HG03378 (cell line): ENCODE results near the gene TMEM252.

Source experiments
- ATAC-seq: cut with Tn5 transposase; IDR thresholded peaks from one replicate; pipeline ENCODE4 v1.9.1; 2021; ENCODE audit warnings: mild to moderate bottlenecking, moderate library complexity; ENCODE audit not compliant: unreplicated experiment

The TMEM252 gene

DNA sequence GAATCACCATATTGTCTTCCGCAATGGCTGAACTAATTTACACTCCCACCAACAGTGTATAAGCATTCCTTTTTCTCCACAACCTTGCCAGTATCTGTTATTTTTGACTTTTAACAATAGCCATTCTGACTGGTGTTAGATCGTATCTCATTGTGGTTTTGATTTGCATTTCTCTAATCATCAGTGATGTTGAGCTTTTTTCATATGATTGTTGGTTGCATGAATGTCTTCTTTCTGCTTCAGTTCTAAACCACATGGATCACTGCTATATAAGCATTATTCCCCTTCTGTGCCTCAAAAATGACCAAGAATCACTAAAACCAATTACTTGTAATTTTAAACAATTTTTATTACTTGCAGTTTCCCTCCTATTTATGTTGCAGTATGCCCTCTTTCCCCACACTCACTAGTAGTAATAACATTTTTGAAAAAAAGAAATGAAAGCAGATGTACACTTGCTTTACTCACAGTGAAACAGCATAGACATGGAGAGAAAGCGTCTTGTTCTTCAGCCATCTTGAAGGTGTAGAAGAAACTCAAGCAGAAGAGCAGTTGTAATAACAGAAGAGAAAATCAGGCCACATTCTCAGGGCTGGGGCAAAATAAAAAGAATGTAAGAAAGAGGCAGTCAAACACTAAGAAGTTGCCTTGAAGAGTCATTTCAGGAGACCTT is 4.5 kb upstream of the TMEM252 start:
- ATAC-seq = peak; percentile 46

GRCh38 chr9:68541568-68541967 is 885 bp upstream of the TMEM252 start:
- ATAC-seq = no peak

DNA sequence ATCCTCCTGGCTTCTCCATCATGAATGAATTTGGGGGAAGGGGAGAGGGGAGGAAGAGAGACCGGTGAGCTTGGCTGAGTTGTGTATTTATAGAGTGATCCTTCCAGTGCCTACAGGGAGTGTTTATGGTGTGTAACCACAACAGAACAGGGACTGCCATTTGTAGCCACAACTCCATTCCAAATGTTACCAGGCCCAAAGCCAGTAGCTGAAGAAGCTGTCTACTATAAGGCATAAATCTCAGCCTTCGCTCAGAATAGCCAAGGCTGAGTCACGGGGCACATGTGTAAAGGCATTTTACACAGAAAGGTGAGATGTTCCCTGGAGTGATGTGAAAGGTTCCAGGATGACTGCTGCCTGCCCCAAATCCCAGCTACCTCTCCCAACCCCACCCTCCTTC is 2.5 kb downstream of the TMEM252 start:
- ATAC-seq = no peak

DNA sequence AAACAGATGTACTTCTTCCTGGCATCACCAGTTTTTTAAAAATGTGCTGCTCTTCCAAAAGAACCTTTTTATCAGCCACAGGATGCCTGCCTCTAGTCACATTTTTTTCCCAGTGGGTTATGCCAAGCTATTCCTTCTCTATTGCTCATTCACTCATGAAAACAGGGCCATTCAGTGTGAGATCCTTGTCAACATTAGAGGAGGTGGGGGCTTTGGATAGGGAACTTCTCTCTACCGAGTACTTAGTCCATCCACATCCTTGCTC is 3.1 kb downstream of the TMEM252 start:
- ATAC-seq = no peak

DNA sequence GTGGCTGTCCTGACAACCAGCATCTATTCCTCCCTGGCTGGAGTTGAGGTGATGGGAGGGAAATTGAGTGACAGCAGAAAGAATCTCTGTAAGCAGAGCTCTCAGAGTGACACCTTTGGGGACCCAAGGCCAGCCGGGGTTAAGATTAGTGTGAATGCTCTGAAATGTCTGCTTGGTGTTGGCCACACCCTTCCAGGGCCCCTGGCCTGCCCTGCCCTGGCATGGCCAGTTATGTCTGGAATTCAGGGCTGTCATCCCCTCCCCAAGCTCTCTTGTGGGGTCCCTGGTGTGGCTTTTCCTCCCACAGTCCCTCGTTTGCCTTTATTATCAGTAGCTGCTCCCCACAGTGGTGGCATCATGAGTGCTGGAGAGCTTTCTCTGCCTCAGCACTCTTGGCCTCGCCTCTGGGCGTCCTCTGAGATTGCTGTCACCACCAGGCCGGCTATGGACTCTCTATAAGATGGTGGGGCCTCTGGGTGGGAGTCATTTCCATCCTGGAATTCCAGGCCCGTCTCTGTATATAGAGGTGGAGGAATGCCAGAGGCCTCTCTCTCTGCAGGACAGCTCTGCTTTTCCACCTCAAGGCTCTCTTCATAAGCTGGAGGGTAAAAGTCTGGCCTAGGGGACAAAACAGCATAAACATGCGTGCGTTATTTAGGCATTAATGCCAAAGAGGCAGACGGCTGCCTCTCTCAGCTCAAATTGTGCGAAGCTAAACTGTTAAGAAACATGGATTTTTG is 3.6 kb downstream of the TMEM252 start:
- ATAC-seq = no peak

DNA sequence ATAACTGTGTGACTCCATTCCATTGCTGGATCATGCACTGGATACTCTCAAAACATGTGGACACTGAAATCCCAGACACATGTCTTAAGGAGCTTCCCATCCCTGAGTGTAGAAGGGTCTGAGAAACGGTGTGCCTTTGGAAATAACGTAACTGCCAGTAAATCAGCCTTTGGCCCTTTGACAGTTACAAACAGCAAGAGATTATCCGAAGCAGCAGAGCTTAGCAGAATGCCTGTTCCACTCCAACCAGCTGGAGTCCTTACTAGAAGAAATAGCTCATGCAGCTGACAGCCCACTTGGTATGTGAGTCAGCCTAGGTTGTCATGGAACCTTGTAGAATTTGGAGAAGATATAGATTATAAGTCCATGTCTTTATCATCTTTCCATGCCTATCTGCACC is 7.0 kb downstream of the TMEM252 start:
- ATAC-seq = no peak

DNA sequence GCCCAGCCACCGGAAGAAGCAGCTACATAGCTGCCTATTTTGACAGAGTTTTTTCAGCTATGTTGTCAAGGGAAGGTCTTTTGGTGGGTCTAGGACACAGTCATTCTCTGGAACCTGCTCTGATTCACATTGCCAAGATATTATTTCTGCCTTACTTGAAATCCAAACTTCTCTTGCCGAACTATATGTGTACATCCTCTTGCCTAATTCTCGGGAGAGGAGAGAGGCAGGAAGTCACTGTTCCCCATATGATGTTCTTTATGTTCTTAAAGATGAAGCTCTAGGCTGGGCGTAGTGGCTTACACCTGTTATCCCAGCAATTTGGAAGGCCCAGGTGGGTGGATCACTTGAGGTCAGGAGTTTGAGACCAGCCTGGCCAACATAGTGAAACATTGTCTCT is 8.6 kb downstream of the TMEM252 start:
- no peak for ATAC-seq

- no peak for ATAC-seq
These were observed 10.1 kb downstream of the TMEM252 start for GRCh38 chr9:68530618-68531017.

- no peak for ATAC-seq
These were observed 17.2 kb downstream of the TMEM252 start for GRCh38 chr9:68523367-68523936.

GRCh38 chr9:68522954-68523353 is 17.7 kb downstream of the TMEM252 start:
- no peak for ATAC-seq

GRCh38 chr9:68522131-68522530 is 18.6 kb downstream of the TMEM252 start:
- no peak for ATAC-seq

DNA sequence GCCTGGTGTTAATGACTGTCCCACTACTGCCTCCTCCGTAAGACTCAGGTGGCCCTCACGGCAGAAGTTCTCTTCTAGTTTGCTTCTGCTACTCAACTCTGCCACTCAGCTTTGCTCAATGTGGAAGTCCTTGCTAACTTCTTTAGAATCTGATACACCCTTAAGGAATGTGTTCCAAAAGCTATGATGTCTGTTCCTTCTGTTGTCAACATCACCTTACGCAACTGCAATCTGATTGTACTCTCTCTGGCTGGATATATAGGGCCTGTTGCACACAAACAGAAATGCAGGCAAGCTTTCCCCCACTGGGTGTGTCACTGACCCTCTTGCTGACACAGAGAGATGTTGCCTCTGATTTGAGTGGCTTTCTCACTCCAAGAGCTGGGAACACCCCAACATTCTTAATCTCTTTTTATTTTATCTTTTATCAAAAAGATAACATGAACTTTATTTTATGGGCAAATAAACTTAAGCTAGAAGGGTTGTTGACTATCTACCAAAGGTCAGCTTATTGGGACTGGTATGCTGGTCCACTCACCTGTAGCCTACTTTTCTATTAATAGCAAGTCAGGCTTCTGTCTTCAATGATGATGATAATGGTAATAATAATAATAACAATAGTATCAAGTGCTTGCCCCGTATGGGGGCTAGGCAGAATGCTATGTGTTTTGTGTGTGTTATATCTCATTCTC is 25.2 kb downstream of the TMEM252 start:
- no peak for ATAC-seq

GRCh38 chr9:68513981-68514380 is 26.7 kb downstream of the TMEM252 start:
- no peak for ATAC-seq

- no peak for ATAC-seq
These were observed 27.3 kb downstream of the TMEM252 start for GRCh38 chr9:68513385-68513784.

DNA sequence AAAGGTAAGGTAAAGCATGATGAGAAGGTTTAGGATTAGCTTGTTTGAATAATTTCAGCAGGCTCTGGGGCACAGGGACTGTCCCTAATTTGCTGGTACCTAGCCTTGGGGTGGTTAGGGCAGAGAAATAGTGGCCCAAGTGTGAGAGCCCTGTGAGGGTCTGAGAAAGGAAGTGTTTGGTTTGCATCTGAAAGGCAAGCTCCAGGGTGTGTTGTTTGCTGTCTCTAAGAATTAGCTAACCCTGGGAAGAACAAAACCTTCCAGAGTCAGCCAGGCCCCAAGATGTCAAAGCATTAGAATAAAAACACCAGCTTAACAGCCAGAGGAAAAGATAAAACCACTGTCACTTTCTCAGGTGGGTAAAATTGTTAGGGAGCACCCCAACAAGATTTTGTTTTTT is 31.0 kb downstream of the TMEM252 start:
- ATAC-seq = no peak

DNA sequence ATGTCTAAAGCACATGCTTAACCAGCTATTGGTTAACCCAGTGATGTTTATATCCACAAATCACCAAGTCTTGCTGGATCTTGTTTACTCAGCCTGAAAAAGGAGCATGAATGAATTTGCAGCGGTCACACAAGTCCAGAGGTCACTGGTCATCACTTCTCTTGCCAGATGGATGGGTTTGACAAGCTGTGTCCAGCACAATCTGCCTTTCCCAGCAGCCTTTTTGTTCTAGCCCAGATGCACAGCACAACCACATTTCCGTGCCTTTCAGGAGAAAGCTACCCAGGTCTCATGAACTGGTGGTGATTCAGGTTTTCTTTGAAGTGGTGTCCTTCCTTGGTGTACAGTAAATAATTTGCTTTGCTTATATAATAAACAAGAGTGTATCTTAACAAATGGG is 32.1 kb downstream of the TMEM252 start:
- ATAC-seq = no peak

DNA sequence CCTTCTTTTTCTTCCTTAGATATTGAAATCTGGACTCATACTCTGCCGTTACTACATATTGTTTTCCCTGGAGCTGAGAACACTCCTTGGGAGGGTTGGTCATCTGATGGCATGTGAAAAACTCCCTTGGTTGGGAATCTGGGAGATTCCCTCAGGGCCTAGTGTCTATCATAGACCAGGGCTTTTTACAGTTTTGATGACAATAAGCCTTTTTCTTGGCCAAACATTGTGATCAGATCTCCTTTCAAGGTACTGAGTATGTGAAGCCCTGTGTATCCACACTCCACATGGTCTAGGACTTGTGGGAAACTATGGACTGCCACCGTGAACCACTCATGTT is 32.9 kb downstream of the TMEM252 start:
- ATAC-seq = no peak

DNA sequence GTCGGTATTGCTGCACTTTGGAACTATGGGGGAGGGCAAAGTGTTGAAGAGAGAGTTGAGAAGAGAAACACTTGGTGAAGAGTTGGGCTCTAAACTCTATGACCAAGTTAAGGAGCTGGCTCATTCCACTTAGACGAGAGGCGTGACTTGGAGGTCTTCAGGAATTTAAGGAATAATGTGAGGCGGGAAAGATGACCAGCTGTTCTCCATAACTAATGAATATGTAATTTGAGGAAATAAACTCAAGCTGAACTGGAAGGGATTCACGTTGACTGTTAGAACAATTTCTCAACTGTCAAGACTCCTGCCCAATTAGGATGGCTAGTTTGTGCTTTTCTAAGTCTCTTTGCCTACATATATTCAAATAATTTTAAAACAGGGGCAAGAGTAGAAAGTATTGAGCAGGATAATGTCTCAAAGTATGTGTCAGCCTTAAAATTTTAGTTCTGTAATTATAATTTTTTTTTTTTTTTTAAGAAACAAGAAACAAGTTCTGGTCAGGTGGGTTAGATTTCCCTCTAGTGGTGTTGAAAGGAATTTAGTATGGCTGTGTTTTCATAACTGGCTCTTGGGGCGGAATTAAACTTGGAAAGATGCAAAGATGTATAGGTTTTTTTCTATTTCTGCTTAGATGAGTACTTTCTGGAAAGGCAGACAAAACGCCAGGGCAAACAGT is 33.4 kb downstream of the TMEM252 start:
- ATAC-seq = no peak

DNA sequence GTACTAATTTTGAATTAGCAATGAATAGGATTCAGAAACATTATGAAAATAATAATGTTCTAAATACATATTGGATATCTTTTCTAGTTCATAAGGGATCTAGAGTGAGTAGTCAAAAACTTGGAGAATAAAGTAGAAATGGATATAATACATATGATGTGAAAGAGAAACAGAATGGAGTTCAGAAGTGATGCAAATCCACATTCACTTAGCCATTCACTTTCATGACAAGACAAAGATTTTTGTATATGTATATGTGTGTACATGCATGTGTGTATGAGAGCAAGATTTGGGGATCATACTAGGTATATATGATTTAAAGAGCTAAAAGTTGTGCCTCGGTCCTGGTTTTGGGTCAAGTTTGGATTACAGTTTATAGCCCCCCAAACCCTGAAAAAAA is 34.1 kb downstream of the TMEM252 start:
- ATAC-seq = no peak

DNA sequence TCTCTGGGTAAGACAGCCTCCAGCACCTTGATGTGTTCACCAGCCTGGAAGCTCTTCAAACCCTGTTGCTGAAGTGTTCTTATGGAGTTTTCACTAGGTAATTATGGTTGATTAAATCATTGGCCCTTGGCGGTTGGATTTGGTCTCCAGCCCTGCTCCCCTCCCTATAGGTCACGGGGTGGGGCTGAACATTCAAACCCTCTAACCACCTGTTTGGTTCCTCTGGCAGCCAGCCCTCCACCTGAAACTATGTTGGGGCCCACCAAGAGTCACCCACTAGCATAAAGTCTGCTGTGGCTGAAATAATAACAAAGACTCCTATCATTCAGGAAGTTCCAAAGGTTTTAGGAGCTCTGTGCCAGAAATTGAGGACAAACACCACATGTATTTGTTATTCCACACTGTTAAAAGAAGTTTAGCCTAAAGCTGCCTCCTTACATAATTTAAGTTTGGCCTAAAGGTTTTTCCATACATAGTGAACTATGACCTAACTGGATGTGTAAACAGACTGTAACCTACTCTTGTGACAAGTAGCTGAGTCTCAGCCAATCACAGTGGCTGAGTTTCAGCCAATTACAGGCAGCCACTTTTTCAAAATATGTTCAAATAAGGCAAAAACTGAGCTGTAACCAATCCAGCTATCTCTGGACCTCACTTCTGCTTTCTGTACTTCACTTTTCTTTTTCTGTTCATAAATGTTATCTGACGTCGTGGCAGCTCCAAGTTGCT is 34.8 kb downstream of the TMEM252 start:
- peak; percentile 78 for ATAC-seq

GRCh38 chr9:68502279-68502678 is 38.4 kb downstream of the TMEM252 start:
- ATAC-seq = no peak
